ENCODE measurements around the gene POLA1. TPM values are rescaled to one million over a fixed set of nuclear protein-coding genes. Genes with fewer than 3 reads are reported as not detected.

POLA1 gene
- total RNA-seq, 2 donors from 2014 or later: 24.4 to 53.6 TPM

DNA sequence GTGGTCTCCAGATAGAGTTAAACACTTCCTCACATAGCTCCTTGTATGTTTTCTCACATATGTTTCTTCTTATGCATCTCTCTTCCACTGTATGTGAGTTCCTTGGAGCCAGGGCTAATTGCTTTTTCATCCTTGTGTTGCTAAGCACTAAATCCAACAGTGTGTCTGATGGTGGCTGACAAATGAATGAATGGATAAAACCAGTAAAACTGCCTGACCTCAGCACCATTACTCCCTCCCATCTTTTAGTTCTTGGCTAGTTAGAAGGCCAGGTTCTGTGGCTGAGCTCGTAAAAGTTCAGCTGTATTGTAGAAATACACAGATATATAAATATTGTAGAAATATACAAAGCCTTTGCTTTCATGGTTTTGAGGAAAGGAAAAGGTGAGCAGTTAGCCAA is 271.7 kb downstream of the POLA1 start:
- Histone ChIP-seq H3K27ac (ENCODE audit: low read depth, low read length) (no peak overlapping the region), H3K27me3 (ENCODE audit: control insufficient read depth, insufficient read depth, low read length, poor library complexity, severe bottlenecking) (no peaks in the 10 kb centered on the region), H3K4me3 (ENCODE audit: low read length) (no peak overlapping the region), H3K9ac (ENCODE audit: extremely low read depth, low read length, poor library complexity, severe bottlenecking) (no peak overlapping the region), H3K36me3 (ENCODE audit: control insufficient read depth, insufficient read depth, low read length) (no peaks in the 10 kb centered on the region), H3K9me3 (ENCODE audit: control insufficient read depth, low read length) (peaks cover 3% of the 10 kb centered on the region), H3K4me1 (ENCODE audit: control insufficient read depth, insufficient read depth, low read length) (no peaks in the 10 kb centered on the region)
- H3K27me3 Mint-ChIP-seq (ENCODE audit: insufficient read depth): no peaks in the 10 kb centered on the region
- TF ChIP-seq, protein P1, sequence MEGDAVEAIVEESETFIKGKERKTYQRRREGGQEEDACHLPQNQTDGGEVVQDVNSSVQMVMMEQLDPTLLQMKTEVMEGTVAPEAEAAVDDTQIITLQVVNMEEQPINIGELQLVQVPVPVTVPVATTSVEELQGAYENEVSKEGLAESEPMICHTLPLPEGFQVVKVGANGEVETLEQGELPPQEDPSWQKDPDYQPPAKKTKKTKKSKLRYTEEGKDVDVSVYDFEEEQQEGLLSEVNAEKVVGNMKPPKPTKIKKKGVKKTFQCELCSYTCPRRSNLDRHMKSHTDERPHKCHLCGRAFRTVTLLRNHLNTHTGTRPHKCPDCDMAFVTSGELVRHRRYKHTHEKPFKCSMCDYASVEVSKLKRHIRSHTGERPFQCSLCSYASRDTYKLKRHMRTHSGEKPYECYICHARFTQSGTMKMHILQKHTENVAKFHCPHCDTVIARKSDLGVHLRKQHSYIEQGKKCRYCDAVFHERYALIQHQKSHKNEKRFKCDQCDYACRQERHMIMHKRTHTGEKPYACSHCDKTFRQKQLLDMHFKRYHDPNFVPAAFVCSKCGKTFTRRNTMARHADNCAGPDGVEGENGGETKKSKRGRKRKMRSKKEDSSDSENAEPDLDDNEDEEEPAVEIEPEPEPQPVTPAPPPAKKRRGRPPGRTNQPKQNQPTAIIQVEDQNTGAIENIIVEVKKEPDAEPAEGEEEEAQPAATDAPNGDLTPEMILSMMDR (conservative IDR thresholded peaks at IDR 0.05): no peak
- peaks cover 14% of the 10 kb centered on the region for H3K4me1 Mint-ChIP-seq
- H3K4me3 Mint-ChIP-seq: no peak overlapping the region
- WGBS, 2 experiments (ENCODE audit: insufficient coverage in 1 of 2, insufficient read length in 1 of 2): no CpG with 5 or more reads among the region's 1 CpG
- no peak for DNase-seq
- H3K36me3 Mint-ChIP-seq (ENCODE audit: low read depth): peaks cover 9% of the 10 kb centered on the region
- H3K27ac Mint-ChIP-seq: no peak overlapping the region
- peaks cover 7% of the 10 kb centered on the region for H3K9me3 Mint-ChIP-seq

DNA sequence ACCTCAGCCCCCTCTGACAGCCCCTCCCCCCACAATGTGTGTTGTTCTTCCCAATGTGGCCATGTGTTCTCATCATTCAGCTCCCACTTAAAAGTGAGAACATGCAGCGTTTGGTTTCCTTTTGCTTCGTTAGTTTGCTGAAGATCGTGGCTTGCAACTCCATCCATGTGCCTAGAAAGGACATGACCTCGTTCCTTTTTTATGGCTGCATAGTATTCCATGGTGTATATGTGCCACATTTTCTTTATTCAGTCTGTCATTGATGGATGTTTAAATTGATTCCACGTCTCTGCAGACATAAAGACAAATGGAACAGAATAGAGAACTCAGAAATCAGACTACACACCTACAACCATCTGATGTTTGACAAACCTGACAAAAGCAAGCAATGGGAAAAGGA is 276.1 kb downstream of the POLA1 start:
- Histone ChIP-seq H3K36me3 (ENCODE audit: control insufficient read depth, insufficient read depth, low read length) (no peaks in the 10 kb centered on the region), H3K9ac (ENCODE audit: extremely low read depth, low read length, poor library complexity, severe bottlenecking) (no peak overlapping the region), H3K27ac (ENCODE audit: low read depth, low read length) (no peak overlapping the region), H3K4me3 (ENCODE audit: low read length) (no peak overlapping the region), H3K4me1 (ENCODE audit: control insufficient read depth, insufficient read depth, low read length) (no peaks in the 10 kb centered on the region), H3K27me3 (ENCODE audit: control insufficient read depth, insufficient read depth, low read length, poor library complexity, severe bottlenecking) (no peaks in the 10 kb centered on the region), H3K9me3 (ENCODE audit: control insufficient read depth, low read length) (peaks cover 3% of the 10 kb centered on the region)
- Mint-ChIP-seq H3K4me3 (no peak overlapping the region), H3K4me1 (peaks cover 9% of the 10 kb centered on the region), H3K36me3 (ENCODE audit: low read depth) (peaks cover 12% of the 10 kb centered on the region), H3K9me3 (peaks cover 7% of the 10 kb centered on the region), H3K27me3 (ENCODE audit: insufficient read depth) (no peaks in the 10 kb centered on the region), H3K27ac (no peak overlapping the region)
- 88 to 91% methylated on average over 3 to 5 of the region's 5 CpGs for WGBS, 2 experiments (ENCODE audit: insufficient coverage in 1 of 2, insufficient read length in 1 of 2)
- DNase-seq: no peak
- TF ChIP-seq, protein P1 (conservative IDR thresholded peaks at IDR 0.05): no peak

DNA sequence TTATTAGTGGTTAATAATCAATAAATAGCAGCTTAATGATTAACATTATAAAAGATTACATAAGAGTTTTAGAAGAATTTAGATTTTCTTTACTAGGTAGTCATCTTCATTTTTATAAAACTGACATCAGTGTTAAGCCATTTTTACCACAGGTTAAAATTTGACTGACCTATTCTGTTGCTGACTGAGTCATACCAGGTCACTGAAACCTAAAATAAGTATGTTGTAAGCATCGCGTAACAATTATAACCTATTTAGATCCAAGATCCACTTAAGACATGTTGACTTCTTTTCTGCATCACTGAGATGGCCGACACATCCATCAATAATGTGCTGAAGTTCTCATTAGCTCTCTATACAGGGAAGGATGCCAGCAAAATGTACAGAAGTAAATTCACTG is 285.4 kb downstream of the POLA1 start:
- Histone ChIP-seq H3K27ac (ENCODE audit: low read depth, low read length) (no peak overlapping the region), H3K36me3 (ENCODE audit: control insufficient read depth, insufficient read depth, low read length) (no peaks in the 10 kb centered on the region), H3K27me3 (ENCODE audit: control insufficient read depth, insufficient read depth, low read length, poor library complexity, severe bottlenecking) (no peaks in the 10 kb centered on the region), H3K4me1 (ENCODE audit: control insufficient read depth, insufficient read depth, low read length) (peaks cover 3% of the 10 kb centered on the region), H3K4me3 (ENCODE audit: low read length) (no peak overlapping the region), H3K9me3 (ENCODE audit: control insufficient read depth, low read length) (no peaks in the 10 kb centered on the region), H3K9ac (ENCODE audit: extremely low read depth, low read length, poor library complexity, severe bottlenecking) (no peak overlapping the region)
- whole genome bisulfite sequencing, 2 experiments (ENCODE audit: insufficient coverage in 1 of 2, insufficient read length in 1 of 2): 96% methylated on average over 3 of the region's 3 CpGs; no CpG with 5 or more reads in 1 of the 2 experiments
- Mint-ChIP-seq H3K9me3 (no peaks in the 10 kb centered on the region), H3K27me3 (ENCODE audit: insufficient read depth) (no peaks in the 10 kb centered on the region), H3K27ac (no peak overlapping the region), H3K36me3 (ENCODE audit: low read depth) (peaks cover 3% of the 10 kb centered on the region), H3K4me3 (no peak overlapping the region), H3K4me1 (peaks cover 17% of the 10 kb centered on the region)
- TF ChIP-seq, protein P1 (conservative IDR thresholded peaks at IDR 0.05): no peak
- DNase-seq: no peak
